ENCODE data around the gene CUTC. TPM values are rescaled to one million over a fixed set of nuclear protein-coding genes. Genes with fewer than 3 reads are reported as not detected.

CUTC gene
- total RNA-seq, 1 donor from 2014 or later, result 13.7 TPM

DNA sequence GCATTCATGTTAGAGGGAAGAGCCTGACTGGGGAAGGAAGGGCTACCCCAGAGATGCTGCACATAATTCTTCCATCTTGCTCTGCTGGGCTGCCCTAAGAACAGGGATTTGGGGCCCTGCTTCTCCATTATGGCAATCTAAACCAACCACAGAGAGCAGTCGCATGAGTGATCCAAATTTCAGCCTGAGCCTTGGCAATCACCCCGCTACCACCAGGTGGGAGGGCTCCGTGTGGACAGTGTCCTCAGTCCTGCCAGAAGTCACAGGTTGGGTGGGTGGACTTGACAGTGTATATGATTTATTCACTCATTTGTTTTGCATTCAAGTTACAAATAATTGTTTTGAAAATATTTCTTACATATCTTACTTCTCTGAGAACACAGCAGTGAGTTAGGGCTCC lies 72.4 kb downstream of the CUTC start:
- Mint-ChIP-seq H3K4me3 (no peak overlapping the region), H3K27me3 (peaks cover 4% of the 10 kb centered on the region), H3K36me3 (no peaks in the 10 kb centered on the region), H3K9me3 (no peaks in the 10 kb centered on the region), H3K27ac (no peak overlapping the region), H3K4me1 (ENCODE audit: unreplicated experiment) (no peaks in the 10 kb centered on the region)
- DNase-seq (ENCODE audit: extremely low spot score, unreplicated experiment), result no peak
- TF ChIP-seq, protein P1, sequence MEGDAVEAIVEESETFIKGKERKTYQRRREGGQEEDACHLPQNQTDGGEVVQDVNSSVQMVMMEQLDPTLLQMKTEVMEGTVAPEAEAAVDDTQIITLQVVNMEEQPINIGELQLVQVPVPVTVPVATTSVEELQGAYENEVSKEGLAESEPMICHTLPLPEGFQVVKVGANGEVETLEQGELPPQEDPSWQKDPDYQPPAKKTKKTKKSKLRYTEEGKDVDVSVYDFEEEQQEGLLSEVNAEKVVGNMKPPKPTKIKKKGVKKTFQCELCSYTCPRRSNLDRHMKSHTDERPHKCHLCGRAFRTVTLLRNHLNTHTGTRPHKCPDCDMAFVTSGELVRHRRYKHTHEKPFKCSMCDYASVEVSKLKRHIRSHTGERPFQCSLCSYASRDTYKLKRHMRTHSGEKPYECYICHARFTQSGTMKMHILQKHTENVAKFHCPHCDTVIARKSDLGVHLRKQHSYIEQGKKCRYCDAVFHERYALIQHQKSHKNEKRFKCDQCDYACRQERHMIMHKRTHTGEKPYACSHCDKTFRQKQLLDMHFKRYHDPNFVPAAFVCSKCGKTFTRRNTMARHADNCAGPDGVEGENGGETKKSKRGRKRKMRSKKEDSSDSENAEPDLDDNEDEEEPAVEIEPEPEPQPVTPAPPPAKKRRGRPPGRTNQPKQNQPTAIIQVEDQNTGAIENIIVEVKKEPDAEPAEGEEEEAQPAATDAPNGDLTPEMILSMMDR (conservative IDR thresholded peaks at IDR 0.05), result no peak

- H3K9me3 Mint-ChIP-seq, result no peaks in the 10 kb centered on the region
- no peak overlapping the region for H3K27ac Mint-ChIP-seq
- no peak for DNase-seq (ENCODE audit: extremely low spot score, unreplicated experiment)
- peaks cover 4% of the 10 kb centered on the region for H3K27me3 Mint-ChIP-seq
- no peak overlapping the region for H3K4me3 Mint-ChIP-seq
- no peaks in the 10 kb centered on the region for H3K36me3 Mint-ChIP-seq
- H3K4me1 Mint-ChIP-seq (ENCODE audit: unreplicated experiment), result no peaks in the 10 kb centered on the region
- TF ChIP-seq, protein P1 (conservative IDR thresholded peaks at IDR 0.05), result no peak
These were observed 73.2 kb downstream of the CUTC start for GRCh38 chr10:99805190-99805589.

Other genes with a start within 250 kb of the CUTC start
- not detected in 2 replicates for gene NKX2-3, start 199.3 kb upstream of the CUTC start, total RNA-seq (ENCODE audit: low replicate concordance)
- 29.5 and 33.9 TPM in 2 replicates for gene SLC25A28, start 111.8 kb upstream of the CUTC start, total RNA-seq (ENCODE audit: low replicate concordance)
- 22.9 and 32.8 TPM in 2 replicates for gene ENTPD7, start 72.7 kb upstream of the CUTC start, total RNA-seq (ENCODE audit: low replicate concordance)
- gene COX15, start 107 bp upstream of the CUTC start, total RNA-seq (ENCODE audit: low replicate concordance), result 36.1 and 46.5 TPM in 2 replicates
- 11.0 and 64.0 TPM in 2 replicates for gene ABCC2, start 50.4 kb downstream of the CUTC start, total RNA-seq (ENCODE audit: low replicate concordance)